DOHH2 (cell line): Measurements from ENCODE around the gene CYP2C8.
"Not testable (repeated sequence)": the region's sequence is repeated elsewhere in the genome, so short reads cannot be mapped to it uniquely, and the experiment has no call there.

ENCODE experiments used
- H3F3A ChIP-seq: fragments of 200-600 bp; sonication (generic), shearing (Covaris generic); 2 replicates; pipeline ENCODE4 v1.6.0; 2016; ENCODE audit warnings: antibody characterized with exemption, mild to moderate bottlenecking; ENCODE audit not compliant: control insufficient read depth, insufficient read depth
- H3K27ac ChIP-seq: fragments of 200-600 bp; sonication (generic); 2 replicates; pipeline ENCODE4 v1.5.1; 2014; ENCODE audit warnings: low read depth, mild to moderate bottlenecking, low read length, moderate library complexity
- H3K27me3 ChIP-seq: fragments of 200-600 bp; sonication (generic); 2 replicates; pipeline ENCODE4 v1.6.1; 2014; ENCODE audit warnings: mild to moderate bottlenecking, low read length, mixed read lengths; ENCODE audit not compliant: control insufficient read depth
- H3K36me3 ChIP-seq: fragments of 200-600 bp; sonication (generic); 2 replicates; pipeline ENCODE4 v1.6.1; 2014; ENCODE audit warnings: mild to moderate bottlenecking, low read length, moderate library complexity, mixed read lengths; ENCODE audit not compliant: control insufficient read depth
- H3K4me1 ChIP-seq: fragments of 200-600 bp; sonication (generic); 2 replicates; pipeline ENCODE4 v1.6.1; 2014; ENCODE audit warnings: mild to moderate bottlenecking, low read length, mixed read lengths; ENCODE audit not compliant: control insufficient read depth
- H3K4me2 ChIP-seq: fragments of 200-600 bp; sonication (generic); 2 replicates; pipeline ENCODE4 v1.6.0; 2014; ENCODE audit warnings: mild to moderate bottlenecking, low read length, moderate library complexity
- H3K4me3 ChIP-seq: fragments of 200-600 bp; sonication (generic); 2 replicates; pipeline ENCODE4 v1.5.1; 2014; ENCODE audit warnings: mild to moderate bottlenecking, low read length, mixed read lengths
- H3K79me2 ChIP-seq: fragments of 200-600 bp; sonication (generic); 2 replicates; pipeline ENCODE4 v1.6.1; 2014; ENCODE audit warnings: mild to moderate bottlenecking, low read length, mixed read lengths; ENCODE audit not compliant: control insufficient read depth
- H3K9me2 ChIP-seq: fragments of 200-600 bp; sonication (generic); replicated peaks from 2 replicates; pipeline ENCODE4 v1.6.1; 2014; ENCODE audit warnings: mild to moderate bottlenecking, low read length, mixed read lengths; ENCODE audit not compliant: control insufficient read depth
- H3K9me3 ChIP-seq: fragments of 200-600 bp; sonication (generic); 2 replicates; pipeline ENCODE4 v1.6.1; 2014; ENCODE audit warnings: antibody characterized with exemption, low read length, mixed read lengths; ENCODE audit not compliant: control insufficient read depth, insufficient read depth
- H4K20me1 ChIP-seq: fragments of 200-600 bp; sonication (generic); 2 replicates; pipeline ENCODE4 v1.6.0; 2014; ENCODE audit warnings: low read depth, mild to moderate bottlenecking, antibody characterized with exemption, low read length, moderate library complexity; ENCODE audit not compliant: control insufficient read depth, insufficient read depth
- CTCF ChIP-seq: fragments of 200-600 bp; sonication (generic); IDR thresholded peaks from one replicate; pipeline ENCODE4 v1.5.1; 2014; ENCODE audit warnings: antibody characterized with exemption, mild to moderate bottlenecking, low read depth, low read length; ENCODE audit not compliant: poor library complexity, severe bottlenecking
- EZH2phosphoT487 ChIP-seq: fragments of 200-600 bp; sonication (generic); IDR thresholded peaks from 2 replicates; pipeline ENCODE4 v1.6.1; 2017; ENCODE audit warnings: borderline replicate concordance, mild to moderate bottlenecking, antibody characterized with exemption, low read length, moderate library complexity, mixed read lengths

Gene CYP2C8

GRCh38 chr10:95096143-95096542 lies 26.8 kb upstream of the CYP2C8 start:
- Histone ChIP-seq H3K9me3 (no peaks in the 10 kb centered on the region), H3K9me2 (no peaks in the 10 kb centered on the region), H3K4me1 (no peaks in the 10 kb centered on the region), H3K4me2 (no peak overlapping the region), H3K79me2 (no peaks in the 10 kb centered on the region), H3K4me3 (no peak overlapping the region), H3K27me3 (0 out of 2 replicates have a peak, but pooled peaks cover 3% of the 10 kb centered on the region), H4K20me1 (no peaks in the 10 kb centered on the region), H3F3A (no peaks in the 10 kb centered on the region), H3K27ac (no peak overlapping the region), H3K36me3 (no peaks in the 10 kb centered on the region)
- TF ChIP-seq CTCF (no peak), EZH2phosphoT487 (no peak)

- H3K9me3 ChIP-seq, H3K4me3 ChIP-seq, H4K20me1 ChIP-seq, H3K36me3 ChIP-seq, H3F3A ChIP-seq, H3K9me2 ChIP-seq, H3K27me3 ChIP-seq, H3K27ac ChIP-seq, H3K79me2 ChIP-seq, H3K4me2 ChIP-seq, H3K4me1 ChIP-seq: not testable (repeated sequence)
Observed at GRCh38 chr10:95079626-95080025, 10.3 kb upstream of the CYP2C8 start.

- no peak overlapping the region for H3K4me3 ChIP-seq
- H3K9me3 ChIP-seq: no peaks in the 10 kb centered on the region
- H3K9me2 ChIP-seq: no peaks in the 10 kb centered on the region
- H3K27me3 ChIP-seq: no peaks in the 10 kb centered on the region
- no peaks in the 10 kb centered on the region for H3K4me1 ChIP-seq
- no peak overlapping the region for H3K4me2 ChIP-seq
- no peak overlapping the region for H3K27ac ChIP-seq
- no peaks in the 10 kb centered on the region for H3K79me2 ChIP-seq
- no peaks in the 10 kb centered on the region for H4K20me1 ChIP-seq
- no peaks in the 10 kb centered on the region for H3F3A ChIP-seq
- H3K36me3 ChIP-seq: no peaks in the 10 kb centered on the region
- no peak for TF ChIP-seq EZH2phosphoT487
- TF ChIP-seq CTCF: no peak
Observed at GRCh38 chr10:95077556-95077955, 8.3 kb upstream of the CYP2C8 start.

- Histone ChIP-seq H3K4me2 (no peak overlapping the region), H3K9me3 (no peaks in the 10 kb centered on the region), H3K27ac (no peak overlapping the region), H4K20me1 (no peaks in the 10 kb centered on the region), H3K27me3 (no peaks in the 10 kb centered on the region; the same call in 1 of the 2 replicates), H3K36me3 (no peaks in the 10 kb centered on the region), H3K79me2 (no peaks in the 10 kb centered on the region), H3K4me3 (no peak overlapping the region), H3F3A (no peaks in the 10 kb centered on the region), H3K4me1 (no peaks in the 10 kb centered on the region), H3K9me2 (no peaks in the 10 kb centered on the region)
- no peak for TF ChIP-seq EZH2phosphoT487
- no peak for TF ChIP-seq CTCF
Observed at GRCh38 chr10:95071107-95071660, 1.9 kb upstream of the CYP2C8 start.

- not testable (repeated sequence) for H3K9me3 ChIP-seq, H3K4me1 ChIP-seq, H3K27ac ChIP-seq, H3K4me2 ChIP-seq, H3K79me2 ChIP-seq, H3K27me3 ChIP-seq, H3K36me3 ChIP-seq, H3F3A ChIP-seq, H4K20me1 ChIP-seq, H3K9me2 ChIP-seq, H3K4me3 ChIP-seq
Observed at GRCh38 chr10:95064125-95064524, 5.2 kb downstream of the CYP2C8 start.
